K562 (cell line): Measurements from ENCODE around the gene ATP6V0E2. TPM values are rescaled to one million over a fixed set of nuclear protein-coding genes. Genes with fewer than 3 reads are reported as not detected.
A peak's percentile ranks its signal among the peaks of the same experiment; 100 is the strongest.

Source experiments
- BACH1 ChIP-seq: fragments of 200-800 bp; sonication (Bioruptor generic); IDR thresholded peaks from 2 replicates; pipeline ENCODE4 v1.6.1; 2016; ENCODE audit warnings: missing genetic modification characterization, missing compliant biosample characterization
- CBFA2T2 ChIP-seq: fragments of 450-650 bp; conservative IDR thresholded peaks from 2 replicates; pipeline ENCODE4 v1.6.1; 2017; ENCODE audit warnings: mild to moderate bottlenecking
- DMBX1 ChIP-seq: fragments of 250-450 bp; sonication (Bioruptor Pico); IDR thresholded peaks from 2 replicates; pipeline ENCODE4 v1.8.0; 2022; ENCODE audit warnings: inconsistent platforms, mild to moderate bottlenecking, moderate library complexity, borderline replicate concordance
- ZNF263 ChIP-seq: sonication (generic); formaldehyde crosslinking; IDR thresholded peaks from 2 replicates; pipeline ENCODE4 v1.8.0; 2022; ENCODE audit warnings: mild to moderate bottlenecking, missing genetic modification reagents, borderline replicate concordance
- polyA plus RNA-seq, 8 experiments: library from polyadenylated mRNA; depleted of rRNA in 4 of 8; stranded (reverse) in 5 of 8; unstranded in 3 of 8; fragments of >200 nt; fragmentation: Nextera tagmentation in 2 of 8; fragmentation: Illumina TruSeq in 1 of 8; extraction: Ambion mirVana in 2 of 8; extraction: Trizol in 1 of 8; gene quantifications; 2 replicates each; pipeline versions ENCODE4 v1.2.1 to v1.2.3, GENCODE V29; 2011 to 2014; ENCODE audit warnings: inconsistent platforms in 1 of 8, missing spikeins in 1 of 8
- total RNA-seq, 7 experiments: library from RNA; depleted of rRNA in 6 of 7; stranded (reverse); fragments of >200 nt in 6 of 7; fragmentation: Illumina TruSeq in 2 of 7; extraction: Trizol in 2 of 7; gene quantifications; 2 replicates each; pipeline versions ENCODE4 v1.2.1 to v1.2.3, GENCODE V29; 2011 to 2021; ENCODE audit warnings: low replicate concordance in 1 of 7
- TF ChIP-seq, protein P1 (sequence below): fragments of 450-650 bp; formaldehyde crosslinking; IDR thresholded peaks from 2 replicates; pipeline ENCODE4 v1.4.0; 2020; ENCODE audit warnings: mild to moderate bottlenecking, mixed read lengths
- TF ChIP-seq, protein P2 (sequence below): fragments of 250-450 bp; sonication (Bioruptor Pico); IDR thresholded peaks from 2 replicates; pipeline ENCODE4 v1.4.0; 2020; ENCODE audit warnings: borderline replicate concordance
- TF ChIP-seq, protein P3 (sequence below): sonication (generic); formaldehyde crosslinking; IDR thresholded peaks from 2 replicates; pipeline ENCODE4 v1.9.0; 2022; ENCODE audit warnings: mild to moderate bottlenecking, missing genetic modification reagents
- TF ChIP-seq, protein P4 (sequence below): fragments of 450-650 bp; formaldehyde crosslinking; IDR thresholded peaks from 2 replicates; pipeline ENCODE4 v1.4.0; 2020; ENCODE audit warnings: mild to moderate bottlenecking, moderate library complexity

Gene ATP6V0E2
- total and polyA plus RNA-seq, 9 of the 15 experiments (the other 6 are each of a cell fraction or from before 2014, with no cell fraction given): 0.55 to 18.5 (median 10.9) TPM

DNA sequence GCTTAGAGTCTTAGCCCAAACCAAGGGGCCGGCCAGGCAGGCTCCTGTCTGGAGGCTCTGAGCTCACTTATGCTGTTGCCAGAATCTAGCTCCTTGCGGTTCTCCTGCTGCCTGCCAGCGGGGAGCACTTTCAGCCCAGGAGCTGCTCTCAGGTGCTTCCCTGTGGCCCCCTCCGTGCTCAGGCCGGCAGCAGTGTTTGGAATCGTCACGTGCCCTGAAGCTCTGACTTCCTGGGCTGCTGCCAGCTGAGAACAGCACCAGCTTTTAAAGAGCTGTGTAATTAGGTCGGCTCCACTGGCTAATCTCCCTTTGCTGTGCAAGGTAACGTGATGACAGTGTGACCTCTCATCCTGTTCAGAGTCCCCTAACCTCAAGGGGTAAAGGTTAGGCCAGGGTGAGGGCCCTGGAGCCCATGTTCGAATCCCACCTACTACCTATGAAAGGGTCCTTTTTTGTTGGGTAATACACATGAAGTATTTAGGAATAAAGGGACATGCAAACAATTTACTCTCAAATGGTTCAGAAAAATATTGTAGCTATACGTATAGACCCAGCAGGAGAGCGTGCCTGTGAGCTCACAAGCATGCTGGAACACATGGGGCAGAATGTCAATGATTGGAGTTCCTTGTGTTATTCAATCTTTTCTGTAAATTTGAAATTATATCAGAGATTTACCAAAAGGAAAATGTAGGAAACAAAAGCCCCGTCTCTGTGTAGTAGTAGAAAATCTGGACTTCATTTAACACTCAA, 19.0 kb upstream of the ATP6V0E2 start (continued):
- TF ChIP-seq, protein P1, sequence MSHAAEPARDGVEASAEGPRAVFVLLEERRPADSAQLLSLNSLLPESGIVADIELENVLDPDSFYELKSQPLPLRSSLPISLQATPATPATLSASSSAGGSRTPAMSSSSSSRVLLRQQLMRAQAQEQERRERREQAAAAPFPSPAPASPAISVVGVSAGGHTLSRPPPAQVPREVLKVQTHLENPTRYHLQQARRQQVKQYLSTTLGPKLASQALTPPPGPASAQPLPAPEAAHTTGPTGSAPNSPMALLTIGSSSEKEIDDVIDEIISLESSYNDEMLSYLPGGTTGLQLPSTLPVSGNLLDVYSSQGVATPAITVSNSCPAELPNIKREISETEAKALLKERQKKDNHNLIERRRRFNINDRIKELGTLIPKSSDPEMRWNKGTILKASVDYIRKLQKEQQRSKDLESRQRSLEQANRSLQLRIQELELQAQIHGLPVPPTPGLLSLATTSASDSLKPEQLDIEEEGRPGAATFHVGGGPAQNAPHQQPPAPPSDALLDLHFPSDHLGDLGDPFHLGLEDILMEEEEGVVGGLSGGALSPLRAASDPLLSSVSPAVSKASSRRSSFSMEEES (CRISPR knock-in tag): peak; percentile 40; the same call in 1 of the 2 replicates
- TF ChIP-seq, protein P2, sequence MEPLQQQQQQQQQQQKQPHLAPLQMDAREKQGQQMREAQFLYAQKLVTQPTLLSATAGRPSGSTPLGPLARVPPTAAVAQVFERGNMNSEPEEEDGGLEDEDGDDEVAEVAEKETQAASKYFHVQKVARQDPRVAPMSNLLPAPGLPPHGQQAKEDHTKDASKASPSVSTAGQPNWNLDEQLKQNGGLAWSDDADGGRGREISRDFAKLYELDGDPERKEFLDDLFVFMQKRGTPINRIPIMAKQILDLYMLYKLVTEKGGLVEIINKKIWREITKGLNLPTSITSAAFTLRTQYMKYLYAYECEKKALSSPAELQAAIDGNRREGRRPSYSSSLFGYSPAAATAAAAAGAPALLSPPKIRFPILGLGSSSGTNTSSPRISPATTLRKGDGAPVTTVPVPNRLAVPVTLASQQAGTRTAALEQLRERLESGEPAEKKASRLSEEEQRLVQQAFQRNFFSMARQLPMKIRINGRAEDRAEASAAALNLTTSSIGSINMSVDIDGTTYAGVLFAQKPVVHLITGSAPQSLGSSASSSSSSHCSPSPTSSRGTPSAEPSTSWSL (CRISPR knock-in tag): no peak
- TF ChIP-seq, protein P3, sequence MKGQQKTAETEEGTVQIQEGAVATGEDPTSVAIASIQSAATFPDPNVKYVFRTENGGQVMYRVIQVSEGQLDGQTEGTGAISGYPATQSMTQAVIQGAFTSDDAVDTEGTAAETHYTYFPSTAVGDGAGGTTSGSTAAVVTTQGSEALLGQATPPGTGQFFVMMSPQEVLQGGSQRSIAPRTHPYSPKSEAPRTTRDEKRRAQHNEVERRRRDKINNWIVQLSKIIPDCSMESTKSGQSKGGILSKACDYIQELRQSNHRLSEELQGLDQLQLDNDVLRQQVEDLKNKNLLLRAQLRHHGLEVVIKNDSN (CRISPR knock-in tag): peak; percentile 89
- peak; percentile 95 for TF ChIP-seq ZNF263
- TF ChIP-seq CBFA2T2: peak; percentile 33; the same call in 1 of the 2 replicates
- TF ChIP-seq BACH1 (tag): no peak
- TF ChIP-seq DMBX1 (CRISPR knock-in tag): no peak
- TF ChIP-seq, protein P4, sequence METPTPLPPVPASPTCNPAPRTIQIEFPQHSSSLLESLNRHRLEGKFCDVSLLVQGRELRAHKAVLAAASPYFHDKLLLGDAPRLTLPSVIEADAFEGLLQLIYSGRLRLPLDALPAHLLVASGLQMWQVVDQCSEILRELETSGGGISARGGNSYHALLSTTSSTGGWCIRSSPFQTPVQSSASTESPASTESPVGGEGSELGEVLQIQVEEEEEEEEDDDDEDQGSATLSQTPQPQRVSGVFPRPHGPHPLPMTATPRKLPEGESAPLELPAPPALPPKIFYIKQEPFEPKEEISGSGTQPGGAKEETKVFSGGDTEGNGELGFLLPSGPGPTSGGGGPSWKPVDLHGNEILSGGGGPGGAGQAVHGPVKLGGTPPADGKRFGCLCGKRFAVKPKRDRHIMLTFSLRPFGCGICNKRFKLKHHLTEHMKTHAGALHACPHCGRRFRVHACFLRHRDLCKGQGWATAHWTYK (CRISPR knock-in tag): no peak
